Measurements from ENCODE around the gene INO80B.
A peak's percentile ranks its signal among the peaks of the same experiment; 100 is the strongest.
"Not testable (repeated sequence)": the region's sequence is repeated elsewhere in the genome, so short reads cannot be mapped to it uniquely, and the experiment has no call there.

The INO80B gene

DNA sequence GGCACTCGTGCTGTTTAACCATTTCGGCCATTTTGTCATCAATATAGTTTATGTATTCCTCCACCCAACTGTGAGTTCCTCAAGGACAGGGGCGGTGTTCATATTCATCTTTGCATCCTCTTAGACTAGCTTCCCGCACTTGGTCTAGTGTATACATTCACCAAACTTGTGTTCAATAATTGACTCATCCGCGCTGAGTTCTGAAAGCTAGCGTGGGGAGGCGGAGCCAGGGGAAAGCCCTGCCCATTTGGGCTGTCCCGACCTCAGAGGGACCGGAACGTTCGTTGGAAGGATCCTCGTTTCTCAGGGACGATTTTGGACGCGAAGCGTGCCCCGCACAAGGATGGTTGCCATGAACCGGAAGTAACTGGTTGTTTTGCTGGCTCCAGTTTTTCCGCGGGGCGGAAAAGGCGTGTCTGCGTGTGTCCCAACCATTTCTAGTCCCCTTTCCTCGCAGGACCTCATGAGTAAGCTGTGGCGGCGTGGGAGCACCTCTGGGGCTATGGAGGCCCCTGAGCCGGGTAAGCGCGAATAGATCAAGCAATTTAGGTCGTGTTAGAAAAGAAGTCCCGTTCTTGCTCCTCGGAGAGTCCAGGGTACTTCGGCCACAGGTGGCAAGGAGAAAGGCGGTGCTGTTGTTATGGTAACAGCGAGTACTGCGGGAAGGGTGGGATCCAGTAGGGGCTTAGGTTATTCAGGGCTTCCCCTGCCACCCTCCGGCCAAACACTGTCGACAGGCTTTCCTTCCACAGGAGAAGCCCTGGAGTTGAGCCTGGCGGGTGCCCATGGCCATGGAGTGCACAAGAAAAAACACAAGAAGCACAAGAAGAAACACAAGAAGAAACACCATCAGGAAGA, at the start of gene INO80B:
Gene INO80B (plus strand): TSS at position 434 of the 858 bp plus-strand sequence. CDS start 30 bp downstream, at position 464.
- DNase-seq, result peak; percentile 94

DNA sequence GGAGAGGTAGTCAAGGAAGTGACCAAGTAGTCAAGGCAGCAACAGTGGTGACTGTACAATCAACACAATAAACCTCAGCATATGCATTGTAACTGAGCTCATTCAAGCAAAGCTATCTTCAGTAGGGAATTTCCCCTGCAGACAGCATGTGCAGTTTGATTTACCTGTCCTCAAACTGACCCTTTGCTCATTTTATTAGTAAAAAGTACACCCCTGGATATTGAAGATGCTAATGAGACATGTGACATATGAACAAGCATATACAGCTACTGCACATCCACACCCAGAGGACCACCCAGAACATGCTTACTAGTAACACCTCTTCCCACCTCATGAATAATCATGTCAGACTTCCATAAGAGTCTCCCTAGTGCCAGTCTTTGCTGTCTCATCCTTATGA, 48.9 kb upstream of the INO80B start:
- no peak for DNase-seq

DNA sequence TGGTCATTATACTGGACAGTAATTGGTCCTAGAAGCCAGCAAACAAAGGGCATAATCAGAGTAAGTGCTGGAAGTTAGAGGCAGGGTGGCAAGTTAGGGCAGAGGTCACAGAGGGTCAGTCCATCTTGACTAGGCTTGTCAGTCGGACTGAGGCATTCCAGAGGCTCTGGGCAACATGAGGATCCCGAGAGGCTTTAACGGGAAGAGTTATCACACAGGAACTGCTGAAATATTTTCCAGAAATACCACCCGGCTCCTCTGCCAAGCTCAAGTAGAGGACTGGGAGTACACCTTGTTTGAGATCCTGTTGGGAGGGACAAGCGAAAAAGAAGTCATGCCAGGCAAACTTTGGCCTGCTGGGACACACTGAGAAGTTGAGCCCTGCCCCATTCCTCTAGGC, 47.2 kb upstream of the INO80B start:
- DNase-seq, result no peak

- no peak for DNase-seq
Observed at GRCh38 chr2:74413001-74413698, 41.7 kb upstream of the INO80B start.

DNA sequence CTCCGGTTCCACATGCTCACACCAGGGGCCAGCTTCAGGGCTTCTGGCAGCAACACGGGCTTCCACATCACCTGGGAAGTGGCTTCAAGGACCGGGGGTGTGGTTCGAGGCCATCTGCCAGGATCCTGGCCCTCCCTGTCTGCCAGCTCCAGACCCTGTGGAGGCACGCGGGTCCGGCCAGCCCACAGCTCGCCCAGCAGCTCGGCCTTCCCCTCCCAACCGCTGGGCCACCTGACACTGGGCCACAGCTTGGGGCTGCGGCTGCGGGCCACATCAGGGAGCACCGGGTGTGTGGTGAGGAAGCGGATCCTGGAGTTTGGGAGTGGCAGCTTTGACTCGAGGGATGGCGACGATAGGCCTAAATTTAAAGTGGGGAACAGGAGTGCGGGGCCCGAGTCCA, 40.4 kb upstream of the INO80B start:
- no peak for DNase-seq

DNA sequence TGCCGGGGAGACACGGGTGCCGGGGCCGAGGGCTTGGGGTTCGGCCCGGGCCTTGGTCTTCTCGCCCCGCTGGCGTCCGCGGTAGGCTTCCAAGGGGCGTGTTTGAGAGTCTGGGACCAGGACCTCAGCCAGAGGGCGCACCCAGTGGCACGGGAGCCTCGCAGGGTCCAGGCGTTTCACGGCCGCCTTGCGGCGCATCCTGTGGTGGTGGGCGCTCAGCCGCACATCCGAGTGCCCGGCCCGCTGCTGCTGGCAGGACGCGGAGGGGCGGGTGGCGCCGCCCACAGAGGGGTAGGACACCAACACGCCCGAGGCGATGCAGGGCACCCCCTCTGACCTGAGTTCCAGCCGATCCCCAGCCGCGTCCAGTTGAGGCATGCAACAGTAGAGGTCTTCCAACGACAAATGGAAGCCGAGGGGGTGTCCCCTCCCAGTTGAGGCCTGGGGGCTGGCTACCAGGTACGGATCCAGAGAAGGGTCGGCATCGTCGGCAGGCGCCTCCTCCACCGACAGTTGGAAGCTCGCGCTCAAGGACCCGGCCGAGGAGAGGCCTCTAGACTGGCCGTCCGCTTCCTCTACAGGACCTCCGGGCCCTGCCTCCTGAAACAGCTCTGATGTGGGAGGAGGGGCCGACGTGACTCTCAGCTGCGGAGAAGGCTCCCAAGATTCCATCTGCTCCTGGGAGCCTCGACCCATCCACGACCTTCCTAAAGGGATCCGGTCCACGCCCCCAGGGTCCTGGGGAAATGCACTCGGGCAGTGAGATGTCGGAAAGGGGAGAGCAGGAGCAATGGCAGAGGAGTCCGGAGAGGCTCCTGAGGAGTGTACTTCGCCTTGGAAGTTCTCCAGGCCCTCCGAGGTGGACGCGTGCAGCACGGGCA, 39.8 kb upstream of the INO80B start:
- DNase-seq, result no peak

GRCh38 chr2:74415762-74416395, 39.0 kb upstream of the INO80B start:
- no peak for DNase-seq

- peak; percentile 63 for DNase-seq
Observed at GRCh38 chr2:74416778-74417177, 38.1 kb upstream of the INO80B start.

- no peak for DNase-seq
Observed at GRCh38 chr2:74417197-74417596, 37.7 kb upstream of the INO80B start.

- DNase-seq, result no peak
Observed at GRCh38 chr2:74417763-74418162, 37.1 kb upstream of the INO80B start.

- no peak for DNase-seq
Observed at GRCh38 chr2:74418312-74418711, 36.6 kb upstream of the INO80B start.

DNA sequence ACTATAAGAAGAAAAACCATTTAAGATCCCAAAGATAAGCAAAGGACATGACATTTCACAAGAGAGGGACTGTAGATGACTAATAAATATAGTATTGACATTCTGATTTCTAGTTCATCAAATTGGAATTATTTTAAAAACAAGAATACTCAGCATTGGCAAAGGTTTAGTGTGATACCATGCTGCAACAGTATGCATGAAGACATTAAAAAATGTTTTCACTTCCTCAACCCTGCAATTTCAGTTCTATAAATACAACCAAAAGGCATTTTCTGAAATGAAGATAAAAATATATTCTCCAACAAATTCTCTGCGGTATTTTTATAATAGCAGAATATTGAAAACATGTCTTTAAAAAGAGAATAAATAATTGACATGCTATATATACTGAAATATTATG, 35.5 kb upstream of the INO80B start:
- no peak for DNase-seq

GRCh38 chr2:74420006-74420405, 34.9 kb upstream of the INO80B start:
- no peak for DNase-seq

DNA sequence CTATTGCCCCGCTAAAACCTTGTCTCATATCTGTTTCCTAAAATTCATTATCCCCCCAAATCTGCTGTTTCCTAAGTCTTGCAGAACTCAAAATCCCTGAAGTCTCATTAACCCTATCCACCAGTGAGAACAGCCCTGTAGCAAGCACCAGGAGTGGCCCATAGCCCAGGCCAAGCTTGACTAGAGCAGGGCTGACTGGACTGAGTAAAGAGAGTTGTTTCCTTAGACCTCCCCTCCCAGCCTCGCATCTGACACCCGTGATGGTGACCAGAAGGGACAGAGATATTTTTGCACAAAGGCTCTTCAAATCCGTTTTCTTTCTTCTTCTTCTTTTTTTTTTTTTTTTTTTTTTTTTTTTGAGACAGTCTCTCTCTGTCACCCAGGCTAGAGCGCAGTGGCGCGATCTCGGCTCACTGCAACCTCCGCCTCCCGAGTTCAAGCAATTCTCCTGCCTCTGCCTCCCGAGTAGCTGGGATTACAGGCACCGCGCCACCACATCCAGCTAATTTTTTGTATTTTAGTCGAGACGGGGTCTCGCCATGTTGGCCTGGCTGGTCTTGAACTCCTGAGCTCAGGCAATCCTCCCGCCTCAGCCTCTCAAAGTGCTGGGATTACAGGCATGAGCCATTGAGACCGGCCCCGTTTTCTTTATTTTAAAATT, 34.3 kb upstream of the INO80B start:
- DNase-seq, result not testable (repeated sequence)

- DNase-seq, result peak; percentile 78
Observed at GRCh38 chr2:74421221-74421870, 33.5 kb upstream of the INO80B start, which contains the start of the genes C2orf81 and WDR54. Gene C2orf81 (minus strand): TSS chr2:74421619. CDS start chr2:74421560, 59 bp downstream. Gene WDR54 (plus strand): TSS chr2:74421730. CDS start chr2:74422154, 424 bp downstream.

- DNase-seq, result no peak
Observed at GRCh38 chr2:74423231-74424095, 31.4 kb upstream of the INO80B start.

DNA sequence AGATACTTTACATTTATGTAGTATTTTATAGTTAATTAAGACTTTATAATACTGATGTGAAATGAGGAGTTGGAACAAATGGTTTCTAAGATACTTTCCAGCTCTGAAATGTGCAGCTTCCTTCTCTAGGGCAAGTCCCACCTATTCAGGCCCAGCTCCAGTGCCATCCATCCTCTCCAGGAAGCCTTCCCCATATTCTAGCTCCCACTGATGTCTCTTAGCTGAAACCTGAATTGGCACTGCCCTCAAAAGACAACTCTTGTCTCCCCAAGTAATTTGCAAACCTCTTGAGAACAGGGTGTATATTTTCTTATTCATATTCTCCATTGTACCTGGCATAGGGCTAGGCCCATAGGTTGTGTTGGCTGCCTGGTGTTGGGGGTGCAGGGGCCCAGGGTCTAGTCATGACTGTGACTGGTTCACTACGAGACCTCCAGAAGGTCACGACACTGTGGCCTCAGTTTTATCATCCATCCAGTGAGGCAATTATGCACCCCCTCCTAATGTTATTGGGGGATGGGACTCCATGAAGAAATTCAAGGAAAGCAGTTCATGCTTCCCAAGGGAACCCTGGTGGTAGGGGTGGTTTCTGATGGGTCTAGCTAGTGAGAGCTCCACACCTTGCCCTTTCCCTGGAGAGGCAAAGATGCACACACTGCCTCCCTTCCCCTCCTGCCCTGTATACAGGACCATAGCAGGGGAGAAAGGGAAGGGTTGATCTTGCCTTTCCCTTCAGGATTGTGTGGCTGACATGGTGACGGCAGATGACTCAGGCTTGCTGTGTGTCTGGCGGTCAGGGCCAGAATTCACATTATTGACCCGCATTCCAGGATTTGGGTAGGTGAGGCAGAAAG, 30.5 kb upstream of the INO80B start:
- no peak for DNase-seq

DNA sequence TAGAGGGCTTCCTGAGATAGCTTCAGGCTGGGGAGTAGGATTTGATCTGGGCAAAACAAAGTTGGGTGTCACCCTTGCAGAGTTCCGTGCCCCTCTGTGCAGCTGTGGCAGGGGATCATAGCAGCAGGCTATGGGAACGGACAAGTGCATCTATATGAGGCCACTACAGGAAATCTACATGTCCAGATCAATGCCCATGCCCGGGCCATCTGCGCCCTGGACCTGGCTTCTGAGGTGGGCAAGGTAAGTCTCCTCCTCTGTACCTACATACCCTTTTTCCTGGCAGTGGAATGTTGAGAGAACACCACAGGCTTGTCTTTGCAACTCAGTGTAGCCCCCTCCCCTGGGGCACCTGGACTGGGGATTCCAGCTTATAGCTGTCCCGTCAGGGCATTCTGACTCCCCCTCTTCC, 29.9 kb upstream of the INO80B start:
- DNase-seq, result no peak

DNA sequence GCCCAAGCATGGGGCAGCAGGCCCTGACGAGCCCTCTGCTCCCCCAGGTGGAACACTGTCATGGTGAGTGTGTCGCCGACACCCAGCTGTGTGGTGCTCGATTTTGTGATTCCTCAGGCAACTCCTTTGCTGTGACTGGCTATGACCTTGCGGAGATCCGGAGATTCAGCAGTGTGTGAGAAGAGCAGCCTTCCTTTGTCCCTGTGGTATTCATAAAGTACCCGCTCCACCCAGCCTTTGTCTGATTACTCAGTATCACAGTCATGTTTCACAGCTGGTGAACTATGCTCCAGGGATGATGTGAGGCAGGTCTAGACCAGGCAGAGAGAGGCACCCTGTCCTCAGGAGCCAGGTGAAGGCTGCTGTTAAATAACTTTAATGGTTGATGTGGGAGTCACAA, 29.4 kb upstream of the INO80B start:
- DNase-seq, result no peak

All from NCI-H1694 (cell line).